Measurements from ENCODE around the gene PYROXD2.

GRCh38 chr10:98363220-98363619, 51.8 kb downstream of the PYROXD2 start:
- no peak for TF ChIP-seq CTCF (IDR thresholded peaks at IDR 0.05)
- TF ChIP-seq POLR2A (IDR thresholded peaks at IDR 0.05): no peak
